K562 (cell line): ENCODE data around the gene COPA. TPM values are rescaled to one million over a fixed set of nuclear protein-coding genes. Genes with fewer than 3 reads are reported as not detected.

ENCODE experiments used
- ATAC-seq: fragments of 200-7000 bp; cut with Tn5 transposase; 3 replicates; pipeline ENCODE4 v1.9.1; 2020; ENCODE audit warnings: moderate library complexity
- BruUV-seq: library from RNA; stranded (reverse); fragments of 400-500 nt; replicated peaks from 2 replicates; lab custom pipeline; 2021; lab: Mats Ljungman, UMichigan
- CTCF ChIA-PET: fragments of 300-600 bp; formaldehyde crosslinking; extraction: SDS; loops from one replicate; lab custom pipeline; 2021; ENCODE audit warnings: low intra/inter-chr PET ratio; lab: Yijun Ruan, JAX
- POLR2A ChIA-PET: fragments of 300-600, 350-650 bp; sonication (Branson Sonifier 250); formaldehyde crosslinking; extraction: SDS; loops from one replicate; lab custom pipeline; 2021; ENCODE audit warnings: antibody characterized with exemption, inconsistent platforms; lab: Yijun Ruan, JAX
- DNase-seq, 4 experiments: peaks; one replicate each; pipeline versions ENCODE4 v3.0.0 to v3.0.0-alpha.2; 2011 to 2018; ENCODE audit warnings: low spot score in 3 of 4, mixed read lengths in 3 of 4; ENCODE audit errors: extremely low read depth in 1 of 4
- FAIRE-seq: peaks from 2 replicates; lab custom pipeline; 2011; peaks lifted over from hg19 to GRCh38; lab: Jason Lieb, UNC
- H2AFZ ChIP-seq: 2 replicates; pipeline ENCODE4 v1.6.0; 2011; ENCODE audit warnings: low read depth, low read length, control low read depth, inconsistent platforms
- H3K27ac ChIP-seq: fragments of 200-600 bp; 3 replicates; pipeline ENCODE4 v1.8.0; 2011; ENCODE audit warnings: low read depth, mild to moderate bottlenecking, control low read depth, inconsistent platforms, low read length, moderate library complexity, mixed read lengths; ENCODE audit errors: extremely low read depth
- H3K27me3 ChIP-seq, 2 experiments: fragments of 300-600 bp in 1 of 2; 2 replicates in 1 of 2; 3 replicates in 1 of 2; pipeline versions ENCODE4 v1.6.0 to v1.8.0; 2011; ENCODE audit warnings: inconsistent platforms in 2 of 2, low read length in 2 of 2, mild to moderate bottlenecking in 1 of 2, mixed read lengths in 1 of 2, moderate library complexity in 1 of 2; ENCODE audit not compliant: control insufficient read depth in 2 of 2, insufficient read depth in 2 of 2
- H3K36me3 ChIP-seq: fragments of 300-600 bp; 3 replicates; pipeline ENCODE4 v1.8.0; 2011; ENCODE audit warnings: mild to moderate bottlenecking, low read length, inconsistent platforms; ENCODE audit not compliant: control insufficient read depth, insufficient read depth
- H3K4me1 ChIP-seq, 2 experiments: fragments of 200-600 bp in 1 of 2; replicated peaks in 1 of 2; 2 replicates in 1 of 2; 3 replicates in 1 of 2; pipeline versions ENCODE4 v1.5.1 to v1.8.0; 2011; ENCODE audit warnings: inconsistent platforms in 2 of 2, low read length in 2 of 2, mild to moderate bottlenecking in 1 of 2, mixed read lengths in 1 of 2, moderate library complexity in 1 of 2; ENCODE audit not compliant: control insufficient read depth in 2 of 2, insufficient read depth in 2 of 2
- H3K4me2 ChIP-seq: 2 replicates; pipeline ENCODE4 v1.6.1; 2011; ENCODE audit warnings: low read length, control low read depth, inconsistent platforms, mixed read lengths; ENCODE audit not compliant: insufficient read depth
- H3K4me3 ChIP-seq: fragments of 200-600 bp; sonication (generic), shearing (Covaris generic); 2 replicates; pipeline ENCODE4 v1.5.1; 2016; ENCODE audit warnings: control low read depth, inconsistent platforms
- H3K79me2 ChIP-seq: fragments of 200-600 bp; 3 replicates; pipeline ENCODE4 v1.8.0; 2011; ENCODE audit warnings: low read length, inconsistent platforms; ENCODE audit not compliant: control insufficient read depth, insufficient read depth
- H3K9ac ChIP-seq, 2 experiments: 2 replicates each; pipeline versions ENCODE4 v1.6.0 to v1.6.1; 2011; ENCODE audit warnings: low read depth in 2 of 2, low read length in 2 of 2, control low read depth in 1 of 2, inconsistent platforms in 1 of 2, mild to moderate bottlenecking in 1 of 2, mixed read lengths in 1 of 2; ENCODE audit not compliant: insufficient read depth in 1 of 2
- H3K9me1 ChIP-seq: one replicate; pipeline ENCODE4 v1.6.0; 2011; ENCODE audit warnings: inconsistent platforms, mild to moderate bottlenecking, low read length, moderate library complexity; ENCODE audit not compliant: control insufficient read depth, insufficient read depth
- H3K9me3 ChIP-seq: replicated peaks from 2 replicates; pipeline ENCODE4 v1.5.1; 2011; ENCODE audit warnings: low read depth, low read length, inconsistent platforms; ENCODE audit not compliant: control insufficient read depth, insufficient read depth
- H4K20me1 ChIP-seq: replicated peaks from 2 replicates; pipeline ENCODE4 v1.6.1; 2011; ENCODE audit warnings: low read length, inconsistent platforms, mixed read lengths; ENCODE audit not compliant: control insufficient read depth, insufficient read depth
- ATF1 ChIP-seq, 2 experiments: fragments of 450-650 bp in 1 of 2; IDR thresholded peaks; 2 replicates each; pipeline ENCODE4 v1.6.1; 2016; ENCODE audit warnings: missing compliant biosample characterization in 1 of 2, missing genetic modification characterization in 1 of 2
- MEIS2 ChIP-seq: fragments of 450-650 bp; IDR thresholded peaks from 2 replicates; pipeline ENCODE4 v1.6.1; 2014; ENCODE audit warnings: mild to moderate bottlenecking; ENCODE audit not compliant: partially characterized antibody
- PHB ChIP-seq: fragments of 250-450 bp; sonication (Bioruptor Pico); IDR thresholded peaks from 2 replicates; pipeline ENCODE4 v1.5.0; 2021
- RBM15 ChIP-seq: fragments of 200-400 bp; formaldehyde crosslinking; IDR thresholded peaks from 2 replicates; pipeline ENCODE4 v1.6.1; 2018; ENCODE audit warnings: mild to moderate bottlenecking, low read length, moderate library complexity; ENCODE audit not compliant: insufficient read depth
- SOX6 ChIP-seq: fragments of 450-650 bp; IDR thresholded peaks from 2 replicates; pipeline ENCODE4 v1.6.1; 2014; ENCODE audit warnings: mild to moderate bottlenecking
- TEAD2 ChIP-seq: fragments of 450-650 bp; IDR thresholded peaks from 2 replicates; pipeline ENCODE4 v1.6.1; 2016; ENCODE audit warnings: missing genetic modification characterization, control low read depth, missing compliant biosample characterization
- ZNF316 ChIP-seq: fragments of 450-650 bp; IDR thresholded peaks from 2 replicates; pipeline ENCODE4 v1.6.1; 2016
- WGBS: fragments of 100-300 bp; shearing (Covaris generic); methylation state at CpG from one replicate; pipeline ENCODE4 v1.1.6; 2016; ENCODE audit warnings: low coverage, mixed read lengths; ENCODE audit not compliant: insufficient coverage; ENCODE audit errors: missing lambda C conversion rate; 5-methylcytosine and 5-hydroxymethylcytosine counted together
- in situ Hi-C: fragments of 300-500 bp; cut with MboI; formaldehyde crosslinking; loops from 4 replicates; pipeline ENCODE4 v1.15.0; 2018; ENCODE audit warnings: inconsistent platforms, mixed read lengths
- intact Hi-C: fragments of 100-400 bp; cut with micrococcal nuclease; formaldehyde crosslinking; loops from 2 replicates; pipeline ENCODE4 v1.14.2; 2022
- polyA plus RNA-seq, 8 experiments: library from polyadenylated mRNA; depleted of rRNA in 4 of 8; stranded (reverse) in 5 of 8; unstranded in 3 of 8; fragments of >200 nt; fragmentation: Nextera tagmentation in 2 of 8; fragmentation: Illumina TruSeq in 1 of 8; extraction: Ambion mirVana in 2 of 8; extraction: Trizol in 1 of 8; gene quantifications; 2 replicates each; pipeline versions ENCODE4 v1.2.1 to v1.2.3, GENCODE V29; 2011 to 2014; ENCODE audit warnings: inconsistent platforms in 1 of 8, missing spikeins in 1 of 8
- total RNA-seq, 7 experiments: library from RNA; depleted of rRNA in 6 of 7; stranded (reverse); fragments of >200 nt in 6 of 7; fragmentation: Illumina TruSeq in 2 of 7; extraction: Trizol in 2 of 7; gene quantifications; 2 replicates each; pipeline versions ENCODE4 v1.2.1 to v1.2.3, GENCODE V29; 2011 to 2021; ENCODE audit warnings: low replicate concordance in 1 of 7
- TF ChIP-seq, protein P1 (sequence below): fragments of 450-650 bp; IDR thresholded peaks from 2 replicates; pipeline ENCODE4 v1.6.1; 2018; ENCODE audit warnings: mild to moderate bottlenecking, low read depth; ENCODE audit not compliant: partially characterized antibody
- TF ChIP-seq, protein P2 (sequence below): fragments of 150-350 bp; conservative IDR thresholded peaks from 2 replicates; pipeline ENCODE4 v1.6.1; 2014; ENCODE audit warnings: low read length
- TF ChIP-seq, protein P3 (sequence below): sonication (generic); formaldehyde crosslinking; IDR thresholded peaks from 2 replicates; pipeline ENCODE4 v1.8.0; 2022; ENCODE audit warnings: mild to moderate bottlenecking, missing genetic modification reagents
- TF ChIP-seq, protein P4 (sequence below), 2 experiments: IDR thresholded peaks; 2 replicates each; pipeline ENCODE4 v1.6.1; 2012; ENCODE audit warnings: improper control_type of control experiment in 2 of 2, low read depth in 2 of 2, low read length in 2 of 2, borderline replicate concordance in 1 of 2

COPA gene
- total and polyA plus RNA-seq, 9 of the 15 experiments (the other 6 are each of a cell fraction or from before 2014, with no cell fraction given): 49.8 to 222 (median 110) TPM

DNA sequence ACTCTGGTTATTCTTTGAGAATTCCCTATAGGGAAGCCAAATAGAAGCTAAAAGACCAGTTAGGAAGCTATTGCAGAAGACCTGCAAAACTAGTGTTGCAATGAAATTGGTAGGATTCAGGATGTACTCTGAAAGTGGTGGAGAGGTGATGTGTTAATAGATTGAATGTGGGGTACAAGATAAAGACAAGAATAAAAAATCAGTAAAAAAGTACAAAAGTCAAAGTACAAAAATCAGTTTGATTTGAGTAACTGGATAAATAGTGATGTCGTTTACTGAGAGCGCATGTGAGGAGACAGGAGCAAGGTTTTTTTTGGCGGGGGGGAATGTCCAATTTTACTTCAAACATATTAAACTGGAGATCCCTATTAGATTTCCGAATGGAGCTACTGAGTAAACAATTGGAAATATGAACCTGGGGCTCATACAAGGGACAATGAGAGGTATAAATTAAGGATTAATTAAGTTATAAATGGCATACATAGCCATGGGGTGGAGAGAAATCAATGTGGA lies 78.2 kb downstream of the COPA start:
- intact Hi-C loops: loop anchor here (5.0 to 10.0 kb wide), 2 partner anchors 112 to 340 kb away; partner anchors contain the start of gene TAGLN2
- CTCF ChIA-PET: no interaction called here
- no peak for FAIRE-seq
- TF ChIP-seq, protein P1, sequence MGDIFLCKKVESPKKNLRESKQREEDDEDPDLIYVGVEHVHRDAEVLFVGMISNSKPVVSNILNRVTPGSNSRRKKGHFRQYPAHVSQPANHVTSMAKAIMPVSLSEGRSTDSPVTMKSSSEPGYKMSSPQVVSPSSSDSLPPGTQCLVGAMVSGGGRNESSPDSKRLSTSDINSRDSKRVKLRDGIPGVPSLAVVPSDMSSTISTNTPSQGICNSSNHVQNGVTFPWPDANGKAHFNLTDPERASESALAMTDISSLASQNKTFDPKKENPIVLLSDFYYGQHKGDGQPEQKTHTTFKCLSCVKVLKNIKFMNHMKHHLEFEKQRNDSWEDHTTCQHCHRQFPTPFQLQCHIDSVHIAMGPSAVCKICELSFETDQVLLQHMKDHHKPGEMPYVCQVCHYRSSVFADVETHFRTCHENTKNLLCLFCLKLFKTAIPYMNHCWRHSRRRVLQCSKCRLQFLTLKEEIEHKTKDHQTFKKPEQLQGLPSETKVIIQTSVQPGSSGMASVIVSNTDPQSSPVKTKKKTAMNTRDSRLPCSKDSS: no peak
- TF ChIP-seq, protein P2, sequence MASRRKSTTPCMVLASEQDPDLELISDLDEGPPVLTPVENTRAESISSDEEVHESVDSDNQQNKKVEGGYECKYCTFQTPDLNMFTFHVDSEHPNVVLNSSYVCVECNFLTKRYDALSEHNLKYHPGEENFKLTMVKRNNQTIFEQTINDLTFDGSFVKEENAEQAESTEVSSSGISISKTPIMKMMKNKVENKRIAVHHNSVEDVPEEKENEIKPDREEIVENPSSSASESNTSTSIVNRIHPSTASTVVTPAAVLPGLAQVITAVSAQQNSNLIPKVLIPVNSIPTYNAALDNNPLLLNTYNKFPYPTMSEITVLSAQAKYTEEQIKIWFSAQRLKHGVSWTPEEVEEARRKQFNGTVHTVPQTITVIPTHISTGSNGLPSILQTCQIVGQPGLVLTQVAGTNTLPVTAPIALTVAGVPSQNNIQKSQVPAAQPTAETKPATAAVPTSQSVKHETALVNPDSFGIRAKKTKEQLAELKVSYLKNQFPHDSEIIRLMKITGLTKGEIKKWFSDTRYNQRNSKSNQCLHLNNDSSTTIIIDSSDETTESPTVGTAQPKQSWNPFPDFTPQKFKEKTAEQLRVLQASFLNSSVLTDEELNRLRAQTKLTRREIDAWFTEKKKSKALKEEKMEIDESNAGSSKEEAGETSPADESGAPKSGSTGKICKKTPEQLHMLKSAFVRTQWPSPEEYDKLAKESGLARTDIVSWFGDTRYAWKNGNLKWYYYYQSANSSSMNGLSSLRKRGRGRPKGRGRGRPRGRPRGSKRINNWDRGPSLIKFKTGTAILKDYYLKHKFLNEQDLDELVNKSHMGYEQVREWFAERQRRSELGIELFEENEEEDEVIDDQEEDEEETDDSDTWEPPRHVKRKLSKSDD: no peak
- TF ChIP-seq TEAD2 (tag) (no peak), ZNF316 (no peak), MEIS2 (no peak), PHB (CRISPR knock-in tag) (no peak), RBM15 (no peak), SOX6 (no peak), ATF1 (CRISPR knock-in tag; IDR thresholded peaks at IDR 0.05) (no peak), ATF1 (tag; IDR thresholded peaks at IDR 0.05) (no peak)
- TF ChIP-seq, protein P3, sequence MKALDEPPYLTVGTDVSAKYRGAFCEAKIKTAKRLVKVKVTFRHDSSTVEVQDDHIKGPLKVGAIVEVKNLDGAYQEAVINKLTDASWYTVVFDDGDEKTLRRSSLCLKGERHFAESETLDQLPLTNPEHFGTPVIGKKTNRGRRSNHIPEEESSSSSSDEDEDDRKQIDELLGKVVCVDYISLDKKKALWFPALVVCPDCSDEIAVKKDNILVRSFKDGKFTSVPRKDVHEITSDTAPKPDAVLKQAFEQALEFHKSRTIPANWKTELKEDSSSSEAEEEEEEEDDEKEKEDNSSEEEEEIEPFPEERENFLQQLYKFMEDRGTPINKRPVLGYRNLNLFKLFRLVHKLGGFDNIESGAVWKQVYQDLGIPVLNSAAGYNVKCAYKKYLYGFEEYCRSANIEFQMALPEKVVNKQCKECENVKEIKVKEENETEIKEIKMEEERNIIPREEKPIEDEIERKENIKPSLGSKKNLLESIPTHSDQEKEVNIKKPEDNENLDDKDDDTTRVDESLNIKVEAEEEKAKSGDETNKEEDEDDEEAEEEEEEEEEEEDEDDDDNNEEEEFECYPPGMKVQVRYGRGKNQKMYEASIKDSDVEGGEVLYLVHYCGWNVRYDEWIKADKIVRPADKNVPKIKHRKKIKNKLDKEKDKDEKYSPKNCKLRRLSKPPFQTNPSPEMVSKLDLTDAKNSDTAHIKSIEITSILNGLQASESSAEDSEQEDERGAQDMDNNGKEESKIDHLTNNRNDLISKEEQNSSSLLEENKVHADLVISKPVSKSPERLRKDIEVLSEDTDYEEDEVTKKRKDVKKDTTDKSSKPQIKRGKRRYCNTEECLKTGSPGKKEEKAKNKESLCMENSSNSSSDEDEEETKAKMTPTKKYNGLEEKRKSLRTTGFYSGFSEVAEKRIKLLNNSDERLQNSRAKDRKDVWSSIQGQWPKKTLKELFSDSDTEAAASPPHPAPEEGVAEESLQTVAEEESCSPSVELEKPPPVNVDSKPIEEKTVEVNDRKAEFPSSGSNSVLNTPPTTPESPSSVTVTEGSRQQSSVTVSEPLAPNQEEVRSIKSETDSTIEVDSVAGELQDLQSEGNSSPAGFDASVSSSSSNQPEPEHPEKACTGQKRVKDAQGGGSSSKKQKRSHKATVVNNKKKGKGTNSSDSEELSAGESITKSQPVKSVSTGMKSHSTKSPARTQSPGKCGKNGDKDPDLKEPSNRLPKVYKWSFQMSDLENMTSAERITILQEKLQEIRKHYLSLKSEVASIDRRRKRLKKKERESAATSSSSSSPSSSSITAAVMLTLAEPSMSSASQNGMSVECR (CRISPR knock-in tag): no peak
- TF ChIP-seq, protein P4, sequence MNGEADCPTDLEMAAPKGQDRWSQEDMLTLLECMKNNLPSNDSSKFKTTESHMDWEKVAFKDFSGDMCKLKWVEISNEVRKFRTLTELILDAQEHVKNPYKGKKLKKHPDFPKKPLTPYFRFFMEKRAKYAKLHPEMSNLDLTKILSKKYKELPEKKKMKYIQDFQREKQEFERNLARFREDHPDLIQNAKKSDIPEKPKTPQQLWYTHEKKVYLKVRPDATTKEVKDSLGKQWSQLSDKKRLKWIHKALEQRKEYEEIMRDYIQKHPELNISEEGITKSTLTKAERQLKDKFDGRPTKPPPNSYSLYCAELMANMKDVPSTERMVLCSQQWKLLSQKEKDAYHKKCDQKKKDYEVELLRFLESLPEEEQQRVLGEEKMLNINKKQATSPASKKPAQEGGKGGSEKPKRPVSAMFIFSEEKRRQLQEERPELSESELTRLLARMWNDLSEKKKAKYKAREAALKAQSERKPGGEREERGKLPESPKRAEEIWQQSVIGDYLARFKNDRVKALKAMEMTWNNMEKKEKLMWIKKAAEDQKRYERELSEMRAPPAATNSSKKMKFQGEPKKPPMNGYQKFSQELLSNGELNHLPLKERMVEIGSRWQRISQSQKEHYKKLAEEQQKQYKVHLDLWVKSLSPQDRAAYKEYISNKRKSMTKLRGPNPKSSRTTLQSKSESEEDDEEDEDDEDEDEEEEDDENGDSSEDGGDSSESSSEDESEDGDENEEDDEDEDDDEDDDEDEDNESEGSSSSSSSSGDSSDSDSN (IDR thresholded peaks at IDR 0.05; ENCODE audit: borderline replicate concordance in 1 of 2, low read depth in 2 of 2, low read length in 2 of 2): no peak

More for the DNA sequence above, 78.2 kb downstream of the COPA start:
- in situ Hi-C loops: no loop called here
- H3K27ac ChIP-seq: no peak overlapping the region
- no peaks in the 10 kb centered on the region for H3K27me3 ChIP-seq
- BruUV-seq: no TSS peak
- H4K20me1 ChIP-seq: no peaks in the 10 kb centered on the region
- WGBS: 67% methylated on average over 4 of the region's 4 CpGs
- H3K9ac ChIP-seq: no peak overlapping the region
- no peaks in the 10 kb centered on the region for H3K9me3 ChIP-seq
- H3K36me3 ChIP-seq: peaks cover 6% of the 10 kb centered on the region; the same call in 1 of the 3 replicates
- DNase-seq (no peak), ATAC-seq (no peak)
- H3K4me2 ChIP-seq: no peak overlapping the region
- H2AFZ ChIP-seq: no peak overlapping the region
- H3K9me1 ChIP-seq: no peaks in the 10 kb centered on the region
- peaks cover 12 to 15% of the 10 kb centered on the region in 2 experiments; a peak in 4 of 5 replicates for H3K4me1 ChIP-seq
- POLR2A ChIA-PET: interaction anchor here (0.9 kb wide), 1 partner anchor 109 kb away, joined by 3 read pairs; no protein-coding TSS in a partner anchor
- H3K79me2 ChIP-seq: peaks cover 24% of the 10 kb centered on the region
- no peak overlapping the region for H3K4me3 ChIP-seq
